Measurements from ENCODE around the gene ELF1. TPM values are rescaled to one million over a fixed set of nuclear protein-coding genes. Genes with fewer than 3 reads are reported as not detected.

Gene ELF1
- total and polyA plus RNA-seq, 3 experiments from 2014 or later: 76.8 to 139 (median 77.6) TPM

- Mint-ChIP-seq H3K27me3 (no peaks in the 10 kb centered on the region), H3K4me3 (peak overlapping the region in 3 of 7 donors; percentile 16 to 64 (median 62)), H3K9me3 (no peaks in the 10 kb centered on the region), H3K27ac (peak overlapping the region; percentile 53 to 97 (median 80)), H3K36me3 (peaks cover under 1 to 35% (median 6%) of the 10 kb centered on the region in 3 donors), H3K4me1 (peaks cover 80 to 95% (median 90%) of the 10 kb centered on the region in 3 donors)
- Histone ChIP-seq H3K27ac (ENCODE audit: low read depth, low read length) (no peak overlapping the region), H3K27me3 (ENCODE audit: insufficient read depth, low read length, poor library complexity, severe bottlenecking) (no peaks in the 10 kb centered on the region), H3K4me1 (ENCODE audit: insufficient read depth, low read length) (peaks cover 86% of the 10 kb centered on the region), H3K4me3 (ENCODE audit: low read length) (no peak overlapping the region), H3K9me3 (ENCODE audit: low read length) (no peaks in the 10 kb centered on the region), H3K36me3 (ENCODE audit: insufficient read depth, low read length) (no peaks in the 10 kb centered on the region)
- DNase-seq: no peak
- ChIA-PET CTCF (interaction anchor here (1.2 to 1.9 kb wide), 3 partner anchors 11 to 25 kb away, joined by 3 to 4 read pairs (median 4); partner anchors contain the start of gene ELF1), POLR2A (no interaction called here)
Observed at GRCh38 chr13:40993987-40994386, 25.1 kb downstream of the ELF1 start.

GRCh38 chr13:40992678-40993518, 26.2 kb downstream of the ELF1 start:
- Histone ChIP-seq H3K36me3 (ENCODE audit: insufficient read depth, low read length) (no peaks in the 10 kb centered on the region), H3K27me3 (ENCODE audit: insufficient read depth, low read length, poor library complexity, severe bottlenecking) (no peaks in the 10 kb centered on the region), H3K27ac (ENCODE audit: low read depth, low read length) (no peak overlapping the region), H3K4me3 (ENCODE audit: low read length) (no peak overlapping the region), H3K4me1 (ENCODE audit: insufficient read depth, low read length) (peaks cover 87% of the 10 kb centered on the region), H3K9me3 (ENCODE audit: low read length) (no peaks in the 10 kb centered on the region)
- CTCF ChIA-PET: interaction anchor here (1.2 to 1.9 kb wide), 6 partner anchors 10 to 216 kb away, joined by 3 to 4 read pairs (median 4); partner anchors contain the start of genes ELF1 and WBP4
- H3K4me3 Mint-ChIP-seq: peak overlapping the region in 4 of 7 donors; percentile 19 to 48 (median 34)
- peaks cover 82 to 95% (median 92%) of the 10 kb centered on the region in 3 donors for H3K4me1 Mint-ChIP-seq
- no peak for DNase-seq
- no peaks in the 10 kb centered on the region for H3K27me3 Mint-ChIP-seq
- H3K27ac Mint-ChIP-seq: peak overlapping the region; percentile 69 to 97 (median 82)
- POLR2A ChIA-PET: interaction anchor here (1.5 kb wide), 1 partner anchor 10 kb away, joined by 6 read pairs; no protein-coding TSS in a partner anchor
- H3K9me3 Mint-ChIP-seq: no peaks in the 10 kb centered on the region
- H3K36me3 Mint-ChIP-seq: peaks cover 0 to 28% (median 5%) of the 10 kb centered on the region in 3 donors

DNA sequence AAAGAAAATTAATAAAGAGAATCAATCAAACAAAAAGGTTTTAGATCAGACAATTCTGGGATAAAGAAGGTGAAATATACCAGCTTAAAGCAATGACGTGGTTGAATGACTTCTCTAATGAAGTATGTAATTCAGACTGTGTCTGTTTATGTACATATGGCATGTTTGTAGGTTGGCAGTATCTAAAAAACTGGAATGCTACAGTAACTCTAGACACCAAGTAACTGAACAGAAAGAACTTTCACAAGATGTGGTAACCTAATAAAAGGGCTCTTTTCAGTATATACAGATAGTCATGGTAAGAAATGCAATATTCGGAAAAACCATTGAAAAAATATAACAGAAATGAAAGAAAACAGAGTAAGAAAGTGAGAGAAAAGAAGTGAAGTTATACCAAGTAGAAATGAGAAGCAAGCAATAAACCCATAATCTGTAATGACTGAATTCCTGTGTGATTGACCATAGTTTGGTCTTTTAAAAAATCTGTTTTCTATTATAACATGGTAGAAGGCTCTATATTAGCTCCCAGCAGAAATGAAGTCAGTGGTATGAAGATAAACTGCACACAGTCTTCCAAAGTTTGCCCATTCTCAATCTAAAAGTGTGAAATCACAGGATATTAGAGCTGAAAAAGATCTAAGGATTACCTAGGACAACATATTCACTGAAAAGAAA, 31.4 kb downstream of the ELF1 start:
- Mint-ChIP-seq H3K27ac (peak overlapping the region in 7 of 8 donors; percentile 33 to 84 (median 58)), H3K27me3 (peaks cover 0 to 2% of the 10 kb centered on the region in 2 donors), H3K4me1 (peaks cover 74 to 88% (median 85%) of the 10 kb centered on the region in 3 donors), H3K9me3 (no peaks in the 10 kb centered on the region), H3K4me3 (peak overlapping the region in 3 of 7 donors; percentile 16 to 50 (median 26)), H3K36me3 (peaks cover 0 to 7% (median 0%) of the 10 kb centered on the region in 3 donors)
- Histone ChIP-seq H3K27ac (ENCODE audit: low read depth, low read length) (no peak overlapping the region), H3K27me3 (ENCODE audit: insufficient read depth, low read length, poor library complexity, severe bottlenecking) (no peaks in the 10 kb centered on the region), H3K36me3 (ENCODE audit: insufficient read depth, low read length) (no peaks in the 10 kb centered on the region), H3K4me3 (ENCODE audit: low read length) (no peak overlapping the region), H3K9me3 (ENCODE audit: low read length) (no peaks in the 10 kb centered on the region), H3K4me1 (ENCODE audit: insufficient read depth, low read length) (peaks cover 81% of the 10 kb centered on the region)
- no peak for DNase-seq
- CTCF ChIA-PET: interaction anchor here (0.7 to 1.0 kb wide), 2 partner anchors 24 to 109 kb away, joined by 3 to 4 read pairs; no protein-coding TSS in a partner anchor
- POLR2A ChIA-PET: interaction anchor here (0.7 to 1.1 kb wide), 2 partner anchors 31 to 73 kb away, joined by 4 to 7 read pairs; partner anchors contain the start of gene WBP4

DNA sequence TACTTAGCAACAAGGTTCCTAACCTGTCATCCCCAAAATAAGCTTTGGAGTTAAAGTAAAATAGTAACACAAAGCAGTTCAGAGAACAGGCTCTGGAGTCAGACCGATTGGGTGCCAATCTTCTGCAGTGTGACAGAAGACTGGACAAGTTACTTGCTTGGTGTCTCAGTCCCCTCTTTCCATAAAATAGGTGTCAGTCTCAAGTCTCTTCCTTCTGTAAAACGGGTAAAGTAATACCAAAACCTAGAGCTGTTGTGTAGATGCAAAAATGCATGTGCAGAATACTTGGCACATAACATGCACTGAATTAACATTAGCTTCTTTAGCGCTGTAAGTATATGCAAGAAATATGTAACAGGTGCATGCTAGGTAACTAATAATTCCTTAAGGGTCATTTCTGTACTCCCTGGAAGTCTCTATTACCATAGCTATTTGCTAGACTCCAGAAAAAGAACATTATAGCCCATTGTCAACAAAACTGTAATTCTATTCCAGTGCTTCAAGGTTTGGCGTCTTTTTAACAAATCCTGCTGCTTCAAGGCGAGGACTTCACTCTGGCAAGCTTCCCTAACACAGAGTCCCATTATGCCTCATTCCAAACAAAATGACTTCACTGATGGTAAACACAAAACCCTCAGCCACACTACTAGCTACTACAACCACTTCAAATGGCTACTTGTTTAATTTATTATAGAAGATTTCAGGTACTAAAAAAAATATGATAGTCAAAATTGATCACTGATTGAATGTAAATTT, 32.8 kb downstream of the ELF1 start:
- peak overlapping the region; percentile 84 to 96 (median 88) for H3K4me3 Mint-ChIP-seq
- peak overlapping the region; percentile 40 for H3K27ac ChIP-seq (ENCODE audit: low read depth, low read length)
- H3K4me1 Mint-ChIP-seq: peaks cover 63 to 76% (median 74%) of the 10 kb centered on the region in 3 donors
- H3K27me3 ChIP-seq (ENCODE audit: insufficient read depth, low read length, poor library complexity, severe bottlenecking): no peaks in the 10 kb centered on the region
- no peaks in the 10 kb centered on the region for H3K9me3 Mint-ChIP-seq
- peaks cover 0 to 9% (median 2%) of the 10 kb centered on the region in 3 donors for H3K36me3 Mint-ChIP-seq
- ChIA-PET CTCF (interaction anchor here (0.7 to 2.8 kb wide), 7 partner anchors 11 to 75 kb away, joined by 3 to 10 read pairs (median 3); partner anchors contain the start of gene WBP4), POLR2A (interaction anchor here (1.1 kb wide), 1 partner anchor 19 kb away, joined by 5 read pairs; no protein-coding TSS in a partner anchor)
- peak overlapping the region; percentile 30 for H3K4me3 ChIP-seq (ENCODE audit: low read length)
- H3K27me3 Mint-ChIP-seq: peaks cover 0 to 2% of the 10 kb centered on the region in 2 donors
- peak overlapping the region; percentile 91 to 99 (median 96) for H3K27ac Mint-ChIP-seq
- no peak for DNase-seq
- H3K9me3 ChIP-seq (ENCODE audit: low read length): no peaks in the 10 kb centered on the region
- no peaks in the 10 kb centered on the region for H3K36me3 ChIP-seq (ENCODE audit: insufficient read depth, low read length)
- peaks cover 68% of the 10 kb centered on the region for H3K4me1 ChIP-seq (ENCODE audit: insufficient read depth, low read length)

DNA sequence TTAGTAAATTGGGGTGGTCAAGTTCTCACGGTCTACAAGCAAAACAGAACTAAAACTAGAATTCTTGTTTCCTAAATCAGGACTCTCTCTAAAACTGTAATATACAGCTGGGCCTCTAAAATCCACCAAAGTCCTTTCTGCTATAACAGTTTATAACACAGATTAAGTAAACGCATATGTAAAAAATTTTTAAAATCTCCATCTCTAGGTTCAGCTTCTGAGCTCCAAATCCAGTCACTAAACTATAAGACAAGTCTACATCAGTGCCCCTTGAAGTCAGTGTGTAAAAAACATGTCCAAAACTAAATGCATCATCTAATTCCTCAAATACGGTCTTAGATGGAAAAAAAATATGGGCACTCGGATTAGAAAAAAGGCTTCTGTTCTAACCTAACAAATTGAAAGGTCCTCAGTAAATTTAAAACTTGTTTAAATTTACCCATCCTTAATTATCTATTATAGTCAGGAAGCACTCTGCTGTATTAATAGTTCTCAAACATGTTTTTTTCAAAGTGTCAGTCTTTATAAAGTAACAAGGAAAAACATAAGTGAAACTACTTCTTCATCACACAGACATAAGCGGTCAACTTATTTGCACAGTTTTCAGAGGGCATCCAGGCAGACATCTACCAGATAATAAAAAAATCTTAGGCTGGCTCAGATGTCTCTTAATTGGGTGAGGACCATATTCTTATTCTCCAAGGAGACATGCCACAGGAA, 33.6 kb downstream of the ELF1 start:
- ChIA-PET CTCF (interaction anchor here (0.8 to 2.8 kb wide), 7 partner anchors 11 to 76 kb away, joined by 3 to 10 read pairs (median 3); partner anchors contain the start of gene WBP4), POLR2A (interaction anchor here (0.6 to 1.5 kb wide), 4 partner anchors 13 to 34 kb away, joined by 3 to 5 read pairs (median 4); partner anchors contain the start of gene ELF1)
- no peak for DNase-seq
- H3K27me3 ChIP-seq (ENCODE audit: insufficient read depth, low read length, poor library complexity, severe bottlenecking): no peaks in the 10 kb centered on the region
- Mint-ChIP-seq H3K4me3 (peak overlapping the region; percentile 84 to 96 (median 88)), H3K9me3 (no peaks in the 10 kb centered on the region), H3K4me1 (peaks cover 60 to 75% (median 68%) of the 10 kb centered on the region in 3 donors), H3K27ac (peak overlapping the region; percentile 91 to 99 (median 96)), H3K27me3 (peaks cover 0 to 2% of the 10 kb centered on the region in 2 donors), H3K36me3 (peaks cover 0 to 13% (median 4%) of the 10 kb centered on the region in 3 donors)
- no peaks in the 10 kb centered on the region for H3K9me3 ChIP-seq (ENCODE audit: low read length)
- H3K27ac ChIP-seq (ENCODE audit: low read depth, low read length): peak overlapping the region; percentile 40
- no peaks in the 10 kb centered on the region for H3K36me3 ChIP-seq (ENCODE audit: insufficient read depth, low read length)
- H3K4me1 ChIP-seq (ENCODE audit: insufficient read depth, low read length): peaks cover 60% of the 10 kb centered on the region
- peak overlapping the region; percentile 63 for H3K4me3 ChIP-seq (ENCODE audit: low read length)

DNA sequence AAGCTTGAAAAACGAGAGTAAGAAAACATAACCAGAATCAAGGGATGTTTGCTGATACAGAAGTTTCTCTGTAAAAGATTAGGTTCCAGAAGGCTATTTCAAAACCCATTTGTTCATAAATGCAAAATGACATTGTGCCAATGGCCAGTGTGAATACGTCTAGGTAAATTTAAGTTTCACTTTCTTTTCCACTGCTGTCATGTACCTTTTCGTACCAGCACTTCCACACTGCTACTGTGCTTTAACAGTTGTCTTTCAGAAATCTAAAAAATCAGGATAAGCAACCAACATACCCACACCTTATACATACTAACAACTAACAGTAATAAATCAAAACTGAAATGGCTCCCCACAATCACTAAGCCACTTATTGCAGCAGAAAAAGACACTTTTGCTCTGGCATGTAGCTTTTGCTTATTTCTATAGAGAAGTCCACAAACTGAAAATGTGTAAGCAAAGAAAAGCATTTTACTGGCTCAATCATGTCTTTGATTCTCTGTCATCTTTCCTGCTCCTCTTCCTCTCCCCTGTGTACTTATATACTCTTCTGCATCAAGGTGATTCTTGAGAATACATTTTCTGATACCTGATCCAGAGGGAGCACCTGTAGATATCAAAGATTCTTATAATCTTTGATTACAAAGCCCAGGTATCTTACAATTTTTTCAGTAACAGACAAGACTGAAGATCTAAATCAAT, 34.3 kb downstream of the ELF1 start:
- peaks cover 56 to 74% (median 61%) of the 10 kb centered on the region in 3 donors for H3K4me1 Mint-ChIP-seq
- Histone ChIP-seq H3K27me3 (ENCODE audit: insufficient read depth, low read length, poor library complexity, severe bottlenecking) (no peaks in the 10 kb centered on the region), H3K4me1 (ENCODE audit: insufficient read depth, low read length) (peaks cover 53% of the 10 kb centered on the region), H3K27ac (ENCODE audit: low read depth, low read length) (peak overlapping the region; percentile 40), H3K4me3 (ENCODE audit: low read length) (peak overlapping the region; percentile 63), H3K9me3 (ENCODE audit: low read length) (no peaks in the 10 kb centered on the region), H3K36me3 (ENCODE audit: insufficient read depth, low read length) (no peaks in the 10 kb centered on the region)
- no peaks in the 10 kb centered on the region for H3K9me3 Mint-ChIP-seq
- H3K27me3 Mint-ChIP-seq: peaks cover 0 to 2% of the 10 kb centered on the region in 2 donors
- H3K27ac Mint-ChIP-seq: peak overlapping the region; percentile 91 to 99 (median 96)
- CTCF ChIA-PET: interaction anchor here (0.6 to 2.8 kb wide), 6 partner anchors 10 to 196 kb away, joined by 3 to 10 read pairs (median 4); partner anchors contain the start of gene SLC25A15
- DNase-seq: peak in 2 of 5 donors; percentile 49 to 58
- POLR2A ChIA-PET: interaction anchor here (0.6 to 1.5 kb wide), 5 partner anchors 12 to 35 kb away, joined by 3 to 7 read pairs (median 4); partner anchors contain the start of gene ELF1
- H3K36me3 Mint-ChIP-seq: peaks cover 0 to 19% (median 4%) of the 10 kb centered on the region in 3 donors
- H3K4me3 Mint-ChIP-seq: peak overlapping the region; percentile 84 to 96 (median 88)
